Neural progenitor cell (in vitro differentiated cells): ENCODE results near the gene SACM1L. TPM values are rescaled to one million over a fixed set of nuclear protein-coding genes. Genes with fewer than 3 reads are reported as not detected.

Experiments
- DNase-seq: peaks from one replicate; pipeline ENCODE4 v3.0.0-alpha.2; 2016; ENCODE audit warnings: low spot score
- H2AFZ ChIP-seq: fragments of 200-600 bp; sonication (generic); replicated peaks from 2 replicates; pipeline ENCODE4 v1.6.1; 2016; ENCODE audit warnings: antibody characterized with exemption
- H3F3A ChIP-seq: fragments of 200-600 bp; sonication (generic); 2 replicates; pipeline ENCODE4 v1.6.1; 2016; ENCODE audit warnings: antibody characterized with exemption, low read depth
- H3K27ac ChIP-seq: fragments of 200-600 bp; sonication (generic); 2 replicates; pipeline ENCODE4 v1.5.1; 2016; ENCODE audit warnings: mild to moderate bottlenecking
- H3K27me3 ChIP-seq: fragments of 200-600 bp; sonication (generic); 2 replicates; pipeline ENCODE4 v1.6.1; 2016; ENCODE audit warnings: mild to moderate bottlenecking, moderate library complexity
- H3K36me3 ChIP-seq: fragments of 200-600 bp; sonication (generic); 2 replicates; pipeline ENCODE4 v1.5.1; 2016
- H3K4me1 ChIP-seq: fragments of 200-600 bp; sonication (generic); 2 replicates; pipeline ENCODE4 v1.6.1; 2016; ENCODE audit warnings: mixed run types
- H3K4me2 ChIP-seq: fragments of 200-600 bp; sonication (generic); 2 replicates; pipeline ENCODE4 v1.6.1; 2016
- H3K4me3 ChIP-seq: fragments of 200-600 bp; sonication (generic); 2 replicates; pipeline ENCODE4 v1.5.1; 2016
- H3K79me2 ChIP-seq: fragments of 200-600 bp; sonication (generic); 2 replicates; pipeline ENCODE4 v1.6.1; 2016; ENCODE audit warnings: low read depth
- H3K9ac ChIP-seq: fragments of 200-600 bp; sonication (generic); 2 replicates; pipeline ENCODE4 v1.6.1; 2016
- H3K9me3 ChIP-seq: fragments of 200-600 bp; sonication (generic); 2 replicates; pipeline ENCODE4 v1.5.1; 2016; ENCODE audit warnings: low read depth
- H4K20me1 ChIP-seq: fragments of 200-600 bp; sonication (generic); 2 replicates; pipeline ENCODE4 v1.6.1; 2016; ENCODE audit warnings: low read depth
- H3K27ac Mint-ChIP-seq: 3 replicates; pipeline ENCODE4 v1.8.0; 2021; ENCODE audit warnings: mixed read lengths
- H3K27me3 Mint-ChIP-seq: 2 replicates; pipeline ENCODE4 v1.8.0; 2022; ENCODE audit warnings: low read depth, mild to moderate bottlenecking, inconsistent platforms, moderate library complexity, mixed read lengths; ENCODE audit not compliant: insufficient read depth
- H3K36me3 Mint-ChIP-seq: 3 replicates; pipeline ENCODE4 v1.8.0; 2021; ENCODE audit warnings: mixed read lengths
- H3K4me1 Mint-ChIP-seq: 3 replicates; pipeline ENCODE4 v1.8.0; 2021; ENCODE audit warnings: mixed read lengths
- H3K4me3 Mint-ChIP-seq: 3 replicates; pipeline ENCODE4 v1.8.0; 2021; ENCODE audit warnings: mild to moderate bottlenecking, moderate library complexity, mixed read lengths
- H3K9me3 Mint-ChIP-seq: 3 replicates; pipeline ENCODE4 v1.8.0; 2020; ENCODE audit warnings: mixed read lengths
- CTCF ChIP-seq: fragments of 200-600 bp; sonication (generic); IDR thresholded peaks from 2 replicates; pipeline ENCODE4 v1.5.1; 2017; ENCODE audit warnings: antibody characterized with exemption, mild to moderate bottlenecking
- EZH2 ChIP-seq: fragments of 200-600 bp; sonication (generic); IDR thresholded peaks from 2 replicates; pipeline ENCODE4 v1.6.1; 2017; ENCODE audit warnings: antibody characterized with exemption, mild to moderate bottlenecking, moderate library complexity
- EZH2phosphoT487 ChIP-seq: fragments of 200-600 bp; sonication (generic); IDR thresholded peaks from 2 replicates; pipeline ENCODE4 v1.6.1; 2017; ENCODE audit warnings: antibody characterized with exemption
- total RNA-seq: library from RNA; depleted of rRNA; stranded (reverse); fragments of >200 nt; gene quantifications from 2 replicates; pipeline ENCODE4 v1.2.3, GENCODE V29; 2015; ENCODE audit warnings: low replicate concordance

Gene SACM1L
- total RNA-seq, 1 donor from 2014 or later = 61.8 TPM

- Mint-ChIP-seq H3K4me3 (no peak overlapping the region), H3K4me1 (no peaks in the 10 kb centered on the region), H3K27ac (no peak overlapping the region), H3K27me3 (no peaks in the 10 kb centered on the region), H3K36me3 (peaks cover 7% of the 10 kb centered on the region), H3K9me3 (no peaks in the 10 kb centered on the region)
- no peaks in the 10 kb centered on the region for H3F3A ChIP-seq
- H3K4me1 ChIP-seq = no peaks in the 10 kb centered on the region
- no peak overlapping the region for H3K4me2 ChIP-seq
- no peaks in the 10 kb centered on the region for H3K9me3 ChIP-seq
- H2AFZ ChIP-seq = no peak overlapping the region
- H3K4me3 ChIP-seq = no peak overlapping the region
- H3K27me3 ChIP-seq = no peaks in the 10 kb centered on the region
- no peaks in the 10 kb centered on the region for H3K79me2 ChIP-seq
- no peak for TF ChIP-seq EZH2
- no peak for TF ChIP-seq CTCF
- TF ChIP-seq EZH2phosphoT487 = no peak
- H4K20me1 ChIP-seq = no peaks in the 10 kb centered on the region
- no peak for DNase-seq
- H3K9ac ChIP-seq = no peak overlapping the region
- H3K36me3 ChIP-seq = no peaks in the 10 kb centered on the region
- H3K27ac ChIP-seq = no peak overlapping the region
These were observed 24.6 kb upstream of the SACM1L start for GRCh38 chr3:45664578-45664977.

GRCh38 chr3:45665101-45665572 is 24.1 kb upstream of the SACM1L start:
- H4K20me1 ChIP-seq = no peaks in the 10 kb centered on the region
- peak; percentile 63 for TF ChIP-seq CTCF
- TF ChIP-seq EZH2phosphoT487 = no peak
- H3K79me2 ChIP-seq = no peaks in the 10 kb centered on the region
- peaks cover under 1% of the 10 kb centered on the region for H3K4me1 Mint-ChIP-seq
- no peaks in the 10 kb centered on the region for H3K9me3 Mint-ChIP-seq
- no peaks in the 10 kb centered on the region for H3K9me3 ChIP-seq
- H3K9ac ChIP-seq = no peak overlapping the region
- H3F3A ChIP-seq = no peaks in the 10 kb centered on the region
- no peak overlapping the region for H3K27ac ChIP-seq
- no peaks in the 10 kb centered on the region for H3K27me3 ChIP-seq
- H3K4me1 ChIP-seq = no peaks in the 10 kb centered on the region
- no peaks in the 10 kb centered on the region for H3K27me3 Mint-ChIP-seq
- H3K27ac Mint-ChIP-seq = no peak overlapping the region
- H3K4me3 ChIP-seq = no peak overlapping the region
- peaks cover 8% of the 10 kb centered on the region for H3K36me3 Mint-ChIP-seq
- peak; percentile 60 for DNase-seq
- no peak overlapping the region for H2AFZ ChIP-seq
- H3K4me2 ChIP-seq = no peak overlapping the region
- no peaks in the 10 kb centered on the region for H3K36me3 ChIP-seq
- no peak overlapping the region for H3K4me3 Mint-ChIP-seq

- H3K27me3 ChIP-seq = no peaks in the 10 kb centered on the region
- no peaks in the 10 kb centered on the region for H3F3A ChIP-seq
- H3K79me2 ChIP-seq = no peaks in the 10 kb centered on the region
- Mint-ChIP-seq H3K27me3 (no peaks in the 10 kb centered on the region), H3K9me3 (no peaks in the 10 kb centered on the region), H3K36me3 (peaks cover 8% of the 10 kb centered on the region), H3K27ac (no peak overlapping the region), H3K4me1 (peaks cover 4% of the 10 kb centered on the region), H3K4me3 (peak overlapping the region; percentile 21)
- TF ChIP-seq CTCF = no peak
- TF ChIP-seq EZH2phosphoT487 = no peak
- no peak for TF ChIP-seq EZH2
- no peaks in the 10 kb centered on the region for H3K36me3 ChIP-seq
- no peaks in the 10 kb centered on the region for H4K20me1 ChIP-seq
- H3K4me1 ChIP-seq = no peaks in the 10 kb centered on the region
- H3K4me3 ChIP-seq = no peak overlapping the region
- H3K9me3 ChIP-seq = no peaks in the 10 kb centered on the region
- no peak overlapping the region for H3K27ac ChIP-seq
- H3K9ac ChIP-seq = no peak overlapping the region
- DNase-seq = no peak
- H2AFZ ChIP-seq = no peak overlapping the region
- no peak overlapping the region for H3K4me2 ChIP-seq
These were observed 22.3 kb upstream of the SACM1L start for GRCh38 chr3:45666757-45667431.
